ENCODE measurements around the gene DAAM1. TPM values are rescaled to one million over a fixed set of nuclear protein-coding genes. Genes with fewer than 3 reads are reported as not detected.

Gene DAAM1
- total RNA-seq, 1 donor from 2014 or later = 64.3 TPM

- DNase-seq (ENCODE audit: extremely low spot score, unreplicated experiment) = no peak
Measured at GRCh38 chr14:59339524-59340330, 151.3 kb downstream of the DAAM1 start.

GRCh38 chr14:59341858-59342477, 153.5 kb downstream of the DAAM1 start:
- Mint-ChIP-seq H3K36me3 (peaks cover 44% of the 10 kb centered on the region), H3K4me1 (ENCODE audit: unreplicated experiment) (peaks cover 36% of the 10 kb centered on the region), H3K27me3 (no peaks in the 10 kb centered on the region), H3K4me3 (no peak overlapping the region), H3K9me3 (no peaks in the 10 kb centered on the region), H3K27ac (no peak overlapping the region)
- no peak for DNase-seq (ENCODE audit: extremely low spot score, unreplicated experiment)
- no peak for TF ChIP-seq CTCF (conservative IDR thresholded peaks at IDR 0.05)

More at GRCh38 chr14:59339524-59340330, 151.3 kb downstream of the DAAM1 start:
- Mint-ChIP-seq H3K4me3 (no peak overlapping the region), H3K27ac (no peak overlapping the region), H3K27me3 (no peaks in the 10 kb centered on the region), H3K9me3 (no peaks in the 10 kb centered on the region), H3K36me3 (peaks cover 43% of the 10 kb centered on the region), H3K4me1 (ENCODE audit: unreplicated experiment) (peaks cover 30% of the 10 kb centered on the region)
- TF ChIP-seq CTCF (conservative IDR thresholded peaks at IDR 0.05) = no peak

- Mint-ChIP-seq H3K9me3 (no peaks in the 10 kb centered on the region), H3K27me3 (no peaks in the 10 kb centered on the region), H3K27ac (no peak overlapping the region), H3K4me1 (ENCODE audit: unreplicated experiment) (peaks cover 43% of the 10 kb centered on the region), H3K4me3 (no peak overlapping the region), H3K36me3 (peaks cover 46% of the 10 kb centered on the region)
- no peak for DNase-seq (ENCODE audit: extremely low spot score, unreplicated experiment)
- no peak for TF ChIP-seq CTCF (conservative IDR thresholded peaks at IDR 0.05)
Measured at GRCh38 chr14:59342516-59343484, 154.3 kb downstream of the DAAM1 start.

- TF ChIP-seq CTCF (conservative IDR thresholded peaks at IDR 0.05) = no peak
- Mint-ChIP-seq H3K36me3 (peaks cover 47% of the 10 kb centered on the region), H3K9me3 (no peaks in the 10 kb centered on the region), H3K4me1 (ENCODE audit: unreplicated experiment) (peaks cover 43% of the 10 kb centered on the region), H3K4me3 (no peak overlapping the region), H3K27me3 (no peaks in the 10 kb centered on the region), H3K27ac (no peak overlapping the region)
- no peak for DNase-seq (ENCODE audit: extremely low spot score, unreplicated experiment)
Measured at GRCh38 chr14:59343585-59343984, 155.1 kb downstream of the DAAM1 start.

GRCh38 chr14:59344016-59344415, 155.5 kb downstream of the DAAM1 start:
- H3K4me3 Mint-ChIP-seq = no peak overlapping the region
- TF ChIP-seq CTCF (conservative IDR thresholded peaks at IDR 0.05) = no peak
- no peaks in the 10 kb centered on the region for H3K27me3 Mint-ChIP-seq
- DNase-seq (ENCODE audit: extremely low spot score, unreplicated experiment) = no peak
- peaks cover 43% of the 10 kb centered on the region for H3K4me1 Mint-ChIP-seq (ENCODE audit: unreplicated experiment)
- no peaks in the 10 kb centered on the region for H3K9me3 Mint-ChIP-seq
- H3K36me3 Mint-ChIP-seq = peaks cover 47% of the 10 kb centered on the region
- H3K27ac Mint-ChIP-seq = no peak overlapping the region
